ENCODE measurements around the gene GSE1. TPM values are rescaled to one million over a fixed set of nuclear protein-coding genes. Genes with fewer than 3 reads are reported as not detected.

The GSE1 gene
- total and polyA plus RNA-seq, 2 donors from 2014 or later, result 9.5 to 92.8 TPM

DNA sequence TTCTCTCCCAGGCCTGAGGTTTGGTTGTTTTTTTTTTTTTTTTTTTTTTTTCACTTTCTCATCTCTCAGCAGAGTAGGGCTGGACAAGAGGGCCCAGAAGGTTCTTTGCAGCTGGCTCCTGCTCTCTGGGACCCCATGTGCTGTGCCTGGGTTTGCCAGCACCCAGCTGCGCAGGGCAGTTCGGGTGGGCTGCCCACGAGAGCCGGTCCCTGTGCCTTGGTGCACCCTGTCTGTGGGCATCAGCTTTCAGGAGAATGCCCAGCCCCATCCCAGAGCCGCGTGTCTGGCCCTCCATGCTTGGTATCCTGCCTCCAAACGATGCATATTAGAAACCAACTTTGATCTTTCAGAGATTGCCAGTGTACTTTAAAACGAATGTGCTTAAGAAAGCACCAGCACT lies 15.0 kb upstream of the GSE1 start:
- Histone ChIP-seq H3K36me3 (ENCODE audit: control insufficient read depth in 2 of 3, insufficient read depth in 3 of 3, low read length in 3 of 3) (no peaks in the 10 kb centered on the region), H3K9ac (ENCODE audit: low read length in 3 of 3) (no peak overlapping the region), H3K4me1 (ENCODE audit: control insufficient read depth in 2 of 3, insufficient read depth in 2 of 3, low read depth in 1 of 3, low read length in 3 of 3) (peaks cover 0 to 8% (median 6%) of the 10 kb centered on the region in 3 donors), H3K4me3 (ENCODE audit: low read length in 3 of 3) (no peak overlapping the region), H3K27ac (ENCODE audit: low read depth in 2 of 2, low read length in 2 of 2) (no peak overlapping the region), H3K9me3 (ENCODE audit: control insufficient read depth in 2 of 3, insufficient read depth in 1 of 3, low read length in 3 of 3) (no peaks in the 10 kb centered on the region), H3K27me3 (ENCODE audit: control insufficient read depth, insufficient read depth, low read length) (no peaks in the 10 kb centered on the region)
- FAIRE-seq (no peak), DNase-seq (no peak)
- intact Hi-C loops (cut with DNase I), result no loop called here
- TF ChIP-seq, protein P1, sequence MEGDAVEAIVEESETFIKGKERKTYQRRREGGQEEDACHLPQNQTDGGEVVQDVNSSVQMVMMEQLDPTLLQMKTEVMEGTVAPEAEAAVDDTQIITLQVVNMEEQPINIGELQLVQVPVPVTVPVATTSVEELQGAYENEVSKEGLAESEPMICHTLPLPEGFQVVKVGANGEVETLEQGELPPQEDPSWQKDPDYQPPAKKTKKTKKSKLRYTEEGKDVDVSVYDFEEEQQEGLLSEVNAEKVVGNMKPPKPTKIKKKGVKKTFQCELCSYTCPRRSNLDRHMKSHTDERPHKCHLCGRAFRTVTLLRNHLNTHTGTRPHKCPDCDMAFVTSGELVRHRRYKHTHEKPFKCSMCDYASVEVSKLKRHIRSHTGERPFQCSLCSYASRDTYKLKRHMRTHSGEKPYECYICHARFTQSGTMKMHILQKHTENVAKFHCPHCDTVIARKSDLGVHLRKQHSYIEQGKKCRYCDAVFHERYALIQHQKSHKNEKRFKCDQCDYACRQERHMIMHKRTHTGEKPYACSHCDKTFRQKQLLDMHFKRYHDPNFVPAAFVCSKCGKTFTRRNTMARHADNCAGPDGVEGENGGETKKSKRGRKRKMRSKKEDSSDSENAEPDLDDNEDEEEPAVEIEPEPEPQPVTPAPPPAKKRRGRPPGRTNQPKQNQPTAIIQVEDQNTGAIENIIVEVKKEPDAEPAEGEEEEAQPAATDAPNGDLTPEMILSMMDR (IDR thresholded peaks at IDR 0.05; ENCODE audit: borderline replicate concordance, extremely low read depth, insufficient read depth), result no peak

DNA sequence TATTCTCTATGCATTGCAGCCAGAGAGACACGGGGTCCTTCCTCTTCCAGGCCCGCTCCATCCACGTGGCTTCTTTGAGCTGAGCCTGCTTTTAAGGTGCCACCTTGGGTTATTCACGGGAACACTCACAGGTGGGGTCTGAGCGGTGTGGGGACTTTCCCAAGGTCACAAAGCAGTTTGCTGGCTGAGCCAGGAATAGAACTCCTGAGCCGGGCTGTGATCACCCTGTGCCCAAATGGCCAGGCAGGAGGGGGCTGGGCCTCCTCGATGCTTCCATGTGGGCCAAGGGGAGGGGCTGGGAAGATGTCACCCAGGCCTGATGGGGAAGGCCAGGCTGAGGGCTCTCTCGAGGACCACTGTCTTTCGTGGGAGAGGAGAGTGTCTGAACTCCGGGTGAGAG lies 13.0 kb upstream of the GSE1 start:
- Histone ChIP-seq H3K27ac (ENCODE audit: low read depth in 2 of 2, low read length in 2 of 2) (no peak overlapping the region), H3K9me3 (ENCODE audit: control insufficient read depth in 2 of 3, insufficient read depth in 1 of 3, low read length in 3 of 3) (no peaks in the 10 kb centered on the region), H3K4me3 (ENCODE audit: low read length in 3 of 3) (no peak overlapping the region), H3K27me3 (ENCODE audit: control insufficient read depth, insufficient read depth, low read length) (no peaks in the 10 kb centered on the region), H3K36me3 (ENCODE audit: control insufficient read depth in 2 of 3, insufficient read depth in 3 of 3, low read length in 3 of 3) (no peaks in the 10 kb centered on the region), H3K4me1 (ENCODE audit: control insufficient read depth in 2 of 3, insufficient read depth in 2 of 3, low read depth in 1 of 3, low read length in 3 of 3) (peaks cover 0 to 8% (median 8%) of the 10 kb centered on the region in 3 donors), H3K9ac (ENCODE audit: low read length in 3 of 3) (no peak overlapping the region)
- DNase-seq, result no peak
- TF ChIP-seq, protein P1 (IDR thresholded peaks at IDR 0.05; ENCODE audit: borderline replicate concordance, extremely low read depth, insufficient read depth), result no peak
- FAIRE-seq, result no peak
- intact Hi-C loops (cut with DNase I), result no loop called here

DNA sequence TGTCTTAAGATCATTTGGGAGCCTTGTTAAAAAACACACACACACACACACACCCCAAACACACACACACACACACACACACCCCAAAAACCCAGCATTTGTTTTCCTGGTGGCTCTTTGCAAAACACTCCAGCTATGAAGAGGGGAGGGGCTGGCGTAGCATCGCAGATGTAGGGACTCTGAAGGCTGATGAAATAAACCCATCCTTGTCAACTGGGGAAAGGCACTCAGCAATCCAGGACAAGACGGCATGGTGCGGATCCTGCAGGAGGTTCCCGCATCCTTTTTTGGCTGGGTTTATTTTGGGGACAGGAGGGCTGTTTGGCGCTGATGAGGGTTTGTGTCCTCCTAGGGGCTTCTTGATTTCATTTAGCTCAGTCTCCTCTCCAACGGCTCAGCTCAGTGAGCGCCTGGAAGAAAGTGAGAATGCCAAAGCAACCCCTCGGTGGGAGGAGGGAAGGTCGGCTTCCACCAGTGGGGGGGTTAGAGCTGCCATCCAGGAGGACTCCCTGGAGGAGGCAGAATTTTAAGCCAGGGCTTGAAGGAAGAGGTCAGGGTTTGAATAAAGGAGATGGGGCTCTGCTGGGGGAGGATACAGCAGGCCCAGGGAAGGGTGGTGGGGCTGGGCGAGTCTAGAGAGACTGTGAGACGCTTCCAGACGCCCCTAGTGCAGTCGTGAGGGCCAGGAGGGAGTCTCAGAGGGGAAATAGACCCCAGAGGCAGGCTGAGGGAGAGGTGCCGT lies 12.4 kb upstream of the GSE1 start:
- TF ChIP-seq, protein P1 (IDR thresholded peaks at IDR 0.05; ENCODE audit: borderline replicate concordance, extremely low read depth, insufficient read depth), result no peak
- FAIRE-seq, result no peak
- Histone ChIP-seq H3K4me3 (ENCODE audit: low read length in 3 of 3) (no peak overlapping the region), H3K4me1 (ENCODE audit: control insufficient read depth in 2 of 3, insufficient read depth in 2 of 3, low read depth in 1 of 3, low read length in 3 of 3) (peaks cover 0 to 8% (median 8%) of the 10 kb centered on the region in 3 donors), H3K36me3 (ENCODE audit: control insufficient read depth in 2 of 3, insufficient read depth in 3 of 3, low read length in 3 of 3) (no peaks in the 10 kb centered on the region), H3K27me3 (ENCODE audit: control insufficient read depth, insufficient read depth, low read length) (no peaks in the 10 kb centered on the region), H3K9me3 (ENCODE audit: control insufficient read depth in 2 of 3, insufficient read depth in 1 of 3, low read length in 3 of 3) (no peaks in the 10 kb centered on the region), H3K9ac (ENCODE audit: low read length in 3 of 3) (no peak overlapping the region), H3K27ac (ENCODE audit: low read depth in 2 of 2, low read length in 2 of 2) (no peak overlapping the region)
- intact Hi-C loops (cut with DNase I), result no loop called here
- no peak for DNase-seq

Measured in kidney (tissue), 14 donors.